ENCODE measurements around the gene TUBGCP4. TPM values are rescaled to one million over a fixed set of nuclear protein-coding genes. Genes with fewer than 3 reads are reported as not detected.

The TUBGCP4 gene
- total RNA-seq, 1 experiment from 2014 or later = 37.6 TPM

DNA sequence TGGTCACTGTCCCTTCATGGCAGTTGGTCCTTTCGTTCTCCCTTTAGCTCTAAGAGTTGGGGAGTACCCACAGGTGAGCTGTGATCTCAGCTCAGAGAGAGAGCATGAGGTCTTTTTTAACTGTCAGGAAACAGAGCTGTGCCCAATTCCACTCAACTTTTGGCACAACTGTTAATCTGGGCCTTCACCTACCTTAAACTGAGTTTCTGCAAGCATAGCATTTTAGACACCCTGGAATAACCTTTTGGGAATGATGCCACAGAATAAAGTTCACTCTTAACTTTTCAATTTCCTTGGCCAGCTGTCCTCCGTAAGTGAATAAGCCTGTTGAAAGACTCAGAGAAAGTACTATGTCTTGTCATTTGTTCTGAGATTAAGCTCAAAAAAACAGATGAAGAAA lies 35.9 kb downstream of the TUBGCP4 start:
- no peak overlapping the region for H3K4me3 ChIP-seq (ENCODE audit: low read depth, low read length, poor library complexity, severe bottlenecking)
- intact Hi-C loops (cut with micrococcal nuclease; ENCODE audit: unreplicated experiment) = loop anchor here (10.0 kb wide), 1 partner anchor 338 kb away; the partner anchor contains the start of gene PDIA3
- BruUV-seq (replicated peaks) = no TSS peak
- no peaks in the 10 kb centered on the region for H3K9me3 ChIP-seq (ENCODE audit: low read depth, low read length, poor library complexity, severe bottlenecking)
- H3K27me3 ChIP-seq (replicated peaks; ENCODE audit: insufficient read depth, low read depth, low read length, poor library complexity) = no peaks in the 10 kb centered on the region
- CTCF ChIA-PET = no interaction called here
- TF ChIP-seq EZH2 (IDR thresholded peaks at IDR 0.05; ENCODE audit: borderline replicate concordance, low read depth, low read length, poor library complexity, severe bottlenecking) = no peak
- TF ChIP-seq, protein P1, sequence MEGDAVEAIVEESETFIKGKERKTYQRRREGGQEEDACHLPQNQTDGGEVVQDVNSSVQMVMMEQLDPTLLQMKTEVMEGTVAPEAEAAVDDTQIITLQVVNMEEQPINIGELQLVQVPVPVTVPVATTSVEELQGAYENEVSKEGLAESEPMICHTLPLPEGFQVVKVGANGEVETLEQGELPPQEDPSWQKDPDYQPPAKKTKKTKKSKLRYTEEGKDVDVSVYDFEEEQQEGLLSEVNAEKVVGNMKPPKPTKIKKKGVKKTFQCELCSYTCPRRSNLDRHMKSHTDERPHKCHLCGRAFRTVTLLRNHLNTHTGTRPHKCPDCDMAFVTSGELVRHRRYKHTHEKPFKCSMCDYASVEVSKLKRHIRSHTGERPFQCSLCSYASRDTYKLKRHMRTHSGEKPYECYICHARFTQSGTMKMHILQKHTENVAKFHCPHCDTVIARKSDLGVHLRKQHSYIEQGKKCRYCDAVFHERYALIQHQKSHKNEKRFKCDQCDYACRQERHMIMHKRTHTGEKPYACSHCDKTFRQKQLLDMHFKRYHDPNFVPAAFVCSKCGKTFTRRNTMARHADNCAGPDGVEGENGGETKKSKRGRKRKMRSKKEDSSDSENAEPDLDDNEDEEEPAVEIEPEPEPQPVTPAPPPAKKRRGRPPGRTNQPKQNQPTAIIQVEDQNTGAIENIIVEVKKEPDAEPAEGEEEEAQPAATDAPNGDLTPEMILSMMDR (conservative IDR thresholded peaks at IDR 0.05; ENCODE audit: low read depth, low read length) = no peak
- no peaks in the 10 kb centered on the region for H3K4me1 ChIP-seq (ENCODE audit: insufficient read depth, low read length, poor library complexity, severe bottlenecking)
- no peak overlapping the region for H3K27ac ChIP-seq (ENCODE audit: low read depth, low read length, poor library complexity, severe bottlenecking)
- peaks cover 88% of the 10 kb centered on the region for H3K36me3 ChIP-seq (ENCODE audit: insufficient read depth, low read length, poor library complexity, severe bottlenecking)
- DNase-seq (ENCODE audit: low spot score) = no peak
- POLR2A ChIA-PET (ENCODE audit: low non-redundant PET) = no interaction called here

DNA sequence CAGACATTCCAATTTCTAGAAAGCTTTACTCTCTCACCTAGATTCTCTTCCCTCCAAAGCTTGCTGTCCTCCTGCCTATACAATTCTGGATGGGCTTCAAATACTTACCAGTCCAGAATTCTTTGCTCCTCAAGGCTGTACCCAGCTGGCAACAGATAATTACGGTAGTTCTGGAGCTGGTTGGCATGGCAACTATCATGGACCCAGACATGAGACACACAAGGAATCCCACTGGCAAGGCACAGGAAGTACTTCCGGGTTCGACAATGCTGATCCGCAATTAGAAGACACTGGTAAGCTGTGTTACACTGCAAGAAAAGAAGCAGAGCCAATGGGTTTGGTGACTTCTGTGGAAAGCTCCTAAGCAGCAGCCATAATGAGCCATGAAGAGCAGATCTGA lies 37.9 kb downstream of the TUBGCP4 start:
- DNase-seq (ENCODE audit: low spot score) = no peak
- no peaks in the 10 kb centered on the region for H3K4me1 ChIP-seq (ENCODE audit: insufficient read depth, low read length, poor library complexity, severe bottlenecking)
- H3K36me3 ChIP-seq (ENCODE audit: insufficient read depth, low read length, poor library complexity, severe bottlenecking) = peaks cover 88% of the 10 kb centered on the region
- no TSS peak for BruUV-seq (replicated peaks)
- TF ChIP-seq, protein P1 (conservative IDR thresholded peaks at IDR 0.05; ENCODE audit: low read depth, low read length) = no peak
- no peak for TF ChIP-seq EZH2 (IDR thresholded peaks at IDR 0.05; ENCODE audit: borderline replicate concordance, low read depth, low read length, poor library complexity, severe bottlenecking)
- no peaks in the 10 kb centered on the region for H3K27me3 ChIP-seq (replicated peaks; ENCODE audit: insufficient read depth, low read depth, low read length, poor library complexity)
- POLR2A ChIA-PET (ENCODE audit: low non-redundant PET) = no interaction called here
- no peak overlapping the region for H3K27ac ChIP-seq (ENCODE audit: low read depth, low read length, poor library complexity, severe bottlenecking)
- intact Hi-C loops (cut with micrococcal nuclease; ENCODE audit: unreplicated experiment) = loop anchor here (10.0 kb wide), 1 partner anchor 336 kb away; the partner anchor contains the start of gene PDIA3
- H3K9me3 ChIP-seq (ENCODE audit: low read depth, low read length, poor library complexity, severe bottlenecking) = no peaks in the 10 kb centered on the region
- H3K4me3 ChIP-seq (ENCODE audit: low read depth, low read length, poor library complexity, severe bottlenecking) = no peak overlapping the region
- CTCF ChIA-PET = no interaction called here

DNA sequence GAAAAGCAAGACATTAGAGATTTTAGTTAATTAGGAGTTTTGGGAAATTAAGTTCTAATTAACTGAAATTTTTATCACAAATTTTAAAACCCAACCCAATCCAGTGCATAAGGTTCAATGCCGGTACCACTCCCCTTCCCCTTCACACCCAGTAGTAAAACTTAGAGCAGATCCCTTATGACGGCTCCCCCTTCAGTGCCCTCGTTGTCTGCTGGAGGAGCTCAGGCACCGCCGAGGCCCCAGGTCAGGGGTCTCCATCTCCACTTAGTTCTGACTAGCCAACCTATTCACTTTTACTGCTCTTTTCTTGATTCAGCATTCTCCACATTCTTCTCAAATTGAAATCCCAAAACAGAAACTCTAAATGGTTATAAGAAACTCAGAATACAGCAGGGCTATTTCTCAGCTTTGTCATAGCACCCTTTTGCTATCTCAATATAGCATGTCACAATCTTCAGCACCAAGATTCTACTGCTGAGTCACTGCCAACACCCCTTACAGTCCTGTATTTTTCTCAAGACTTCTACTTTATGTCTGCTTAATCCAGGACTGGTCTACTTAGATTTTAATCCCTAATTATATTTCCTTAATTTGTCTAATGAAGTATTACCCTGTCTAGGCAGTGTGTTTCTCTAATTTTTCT lies 39.8 kb downstream of the TUBGCP4 start:
- H3K9me3 ChIP-seq (ENCODE audit: low read depth, low read length, poor library complexity, severe bottlenecking) = no peaks in the 10 kb centered on the region
- DNase-seq (ENCODE audit: low spot score) = no peak
- no TSS peak for BruUV-seq (replicated peaks)
- H3K36me3 ChIP-seq (ENCODE audit: insufficient read depth, low read length, poor library complexity, severe bottlenecking) = peaks cover 83% of the 10 kb centered on the region
- no peak overlapping the region for H3K4me3 ChIP-seq (ENCODE audit: low read depth, low read length, poor library complexity, severe bottlenecking)
- intact Hi-C loops (cut with micrococcal nuclease; ENCODE audit: unreplicated experiment) = no loop called here
- peak overlapping the region; percentile 0 for H3K27ac ChIP-seq (ENCODE audit: low read depth, low read length, poor library complexity, severe bottlenecking)
- ChIA-PET POLR2A (ENCODE audit: low non-redundant PET) (no interaction called here), CTCF (no interaction called here)
- no peaks in the 10 kb centered on the region for H3K27me3 ChIP-seq (replicated peaks; ENCODE audit: insufficient read depth, low read depth, low read length, poor library complexity)
- TF ChIP-seq, protein P1 (conservative IDR thresholded peaks at IDR 0.05; ENCODE audit: low read depth, low read length) = no peak
- TF ChIP-seq EZH2 (IDR thresholded peaks at IDR 0.05; ENCODE audit: borderline replicate concordance, low read depth, low read length, poor library complexity, severe bottlenecking) = no peak
- H3K4me1 ChIP-seq (ENCODE audit: insufficient read depth, low read length, poor library complexity, severe bottlenecking) = no peaks in the 10 kb centered on the region

All from A673 (cell line).